GM18502 (cell line): ENCODE results near the gene COPS8.

ENCODE experiments used
- ATAC-seq: cut with Tn5 transposase; IDR thresholded peaks from one replicate; pipeline ENCODE4 v1.9.1; 2021; ENCODE audit warnings: mild to moderate bottlenecking; ENCODE audit not compliant: unreplicated experiment, poor library complexity

Gene COPS8

GRCh38 chr2:237064203-237065070, 21.3 kb upstream of the COPS8 start:
- no peak for ATAC-seq

DNA sequence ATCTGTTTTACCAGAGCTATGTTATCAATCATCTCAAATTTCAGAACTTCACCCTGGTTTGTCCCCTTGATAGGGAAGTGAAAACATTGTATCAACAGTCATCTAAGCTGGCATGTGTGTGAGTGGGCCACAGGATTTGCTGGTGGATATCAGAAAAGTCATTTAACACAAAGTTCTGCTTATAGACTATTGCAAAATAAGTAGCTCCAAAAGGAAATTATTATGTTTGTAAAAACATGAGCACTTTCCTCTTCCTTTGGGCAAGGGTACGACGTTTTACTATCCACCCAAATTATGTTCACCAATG, 20.7 kb upstream of the COPS8 start:
- ATAC-seq, result no peak

GRCh38 chr2:237066396-237066795, 19.3 kb upstream of the COPS8 start:
- no peak for ATAC-seq

DNA sequence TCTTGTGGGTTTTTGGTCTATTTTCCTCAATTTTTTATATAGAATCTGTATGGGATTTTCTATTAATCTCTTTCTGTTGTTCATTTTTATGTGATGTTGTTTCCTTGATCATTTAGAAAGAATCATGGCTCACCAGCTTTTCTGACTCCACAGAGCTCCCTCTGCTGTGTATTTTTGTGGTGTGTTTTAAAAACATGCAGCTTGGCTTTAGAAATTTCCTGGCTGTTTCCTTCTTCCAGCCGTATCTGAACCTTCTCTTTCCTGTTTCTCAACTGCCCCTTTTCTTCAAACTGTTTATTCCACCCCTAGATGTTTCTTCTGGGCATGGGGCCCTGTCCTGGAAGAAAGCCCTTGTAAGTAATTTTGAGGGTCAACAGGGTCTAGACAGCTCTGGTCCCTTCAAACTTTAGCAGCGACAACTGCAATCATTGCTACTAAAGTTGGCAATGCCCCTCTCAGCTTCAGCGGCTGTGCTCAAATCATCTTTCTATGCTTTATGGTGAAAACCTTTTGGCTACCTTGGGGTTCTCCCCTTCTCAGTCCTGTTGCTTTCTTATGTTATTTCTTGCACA, 17.6 kb upstream of the COPS8 start:
- no peak for ATAC-seq

DNA sequence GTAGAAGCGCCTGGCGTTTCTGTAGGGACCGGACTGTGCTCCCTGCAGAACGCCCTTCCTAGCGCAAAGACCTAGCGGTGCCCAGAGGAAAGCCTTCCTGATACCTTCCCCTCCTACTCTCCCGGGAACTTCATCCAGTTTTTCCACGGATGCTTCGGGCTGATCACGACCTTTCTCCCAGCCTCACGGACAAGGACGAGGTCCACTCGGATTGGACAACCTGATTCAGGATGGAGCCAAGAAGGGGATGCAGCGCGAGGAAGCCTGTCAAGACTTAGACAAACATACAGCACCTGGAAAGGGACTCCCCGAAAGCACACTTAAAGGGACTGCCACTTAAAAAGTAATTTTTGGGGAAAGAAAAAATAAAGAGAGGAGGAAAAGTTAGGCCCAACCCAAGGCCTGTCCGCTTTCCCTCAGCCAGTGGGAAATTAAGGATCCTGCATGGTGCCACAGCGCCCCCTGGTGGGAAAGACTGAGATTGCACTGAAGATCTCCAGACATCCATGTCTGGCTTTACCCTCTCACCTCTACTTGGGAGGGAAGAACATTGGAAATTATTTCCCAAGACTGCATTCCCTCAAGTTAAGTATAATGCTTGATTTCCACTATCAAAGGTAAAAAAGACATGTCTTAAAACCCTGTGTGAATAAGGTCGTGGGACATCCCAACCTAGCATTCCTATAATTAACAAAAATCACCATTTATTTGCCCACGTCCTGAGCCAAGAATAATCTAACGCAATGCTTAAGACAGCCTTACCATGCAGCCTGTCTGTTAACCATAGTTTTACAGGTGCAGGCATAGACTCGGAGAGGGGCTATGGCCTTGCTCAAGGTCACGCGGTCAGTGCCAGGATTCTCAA, 13.4 kb upstream of the COPS8 start:
- ATAC-seq, result no peak

- no peak for ATAC-seq
Observed at GRCh38 chr2:237073552-237073951, 12.1 kb upstream of the COPS8 start.

GRCh38 chr2:237074211-237074993, 11.3 kb upstream of the COPS8 start:
- no peak for ATAC-seq

- ATAC-seq, result no peak
Observed at GRCh38 chr2:237075749-237076599, 9.7 kb upstream of the COPS8 start.

GRCh38 chr2:237081596-237081995, 4.1 kb upstream of the COPS8 start:
- ATAC-seq, result no peak

- no peak for ATAC-seq
Observed at GRCh38 chr2:237083026-237083425, 2.7 kb upstream of the COPS8 start.

DNA sequence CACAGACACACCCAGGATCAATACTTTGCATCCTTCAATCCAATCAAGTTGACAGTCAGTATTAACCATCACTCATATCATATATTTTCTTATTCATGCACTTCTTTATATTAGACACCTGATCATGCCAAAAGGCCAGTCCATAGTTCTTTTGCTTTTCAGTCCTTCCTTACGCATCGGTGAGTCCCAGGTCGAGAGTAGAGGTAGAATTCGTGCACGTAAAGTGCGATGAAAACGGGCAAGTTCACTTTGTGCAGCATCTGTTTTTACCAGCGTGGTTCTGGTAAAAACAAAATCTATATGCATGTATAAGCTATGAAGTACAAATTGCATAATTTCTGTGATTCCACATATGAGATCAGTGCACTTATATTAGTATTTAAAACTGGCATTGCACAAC, 1.2 kb upstream of the COPS8 start:
- no peak for ATAC-seq

DNA sequence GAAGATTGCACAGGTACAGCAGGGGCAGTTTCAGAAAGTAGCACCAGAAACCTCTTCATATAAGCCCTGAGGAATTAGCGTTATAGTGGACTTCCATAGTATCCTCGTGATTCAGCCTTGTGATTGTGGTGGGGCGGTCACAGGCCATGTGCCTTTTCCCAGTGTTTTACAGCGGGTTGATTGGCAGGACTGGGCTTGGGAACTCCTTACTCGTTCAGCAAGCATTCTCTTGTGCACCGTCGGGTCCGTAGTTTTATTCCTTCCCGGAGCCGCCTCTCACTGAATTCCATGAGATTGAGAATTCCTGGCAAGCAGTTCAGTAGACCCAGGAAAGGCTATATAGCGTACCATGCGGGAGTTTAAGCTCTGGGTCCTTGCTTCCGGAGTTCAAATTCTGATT, 5.2 kb downstream of the COPS8 start:
- no peak for ATAC-seq

DNA sequence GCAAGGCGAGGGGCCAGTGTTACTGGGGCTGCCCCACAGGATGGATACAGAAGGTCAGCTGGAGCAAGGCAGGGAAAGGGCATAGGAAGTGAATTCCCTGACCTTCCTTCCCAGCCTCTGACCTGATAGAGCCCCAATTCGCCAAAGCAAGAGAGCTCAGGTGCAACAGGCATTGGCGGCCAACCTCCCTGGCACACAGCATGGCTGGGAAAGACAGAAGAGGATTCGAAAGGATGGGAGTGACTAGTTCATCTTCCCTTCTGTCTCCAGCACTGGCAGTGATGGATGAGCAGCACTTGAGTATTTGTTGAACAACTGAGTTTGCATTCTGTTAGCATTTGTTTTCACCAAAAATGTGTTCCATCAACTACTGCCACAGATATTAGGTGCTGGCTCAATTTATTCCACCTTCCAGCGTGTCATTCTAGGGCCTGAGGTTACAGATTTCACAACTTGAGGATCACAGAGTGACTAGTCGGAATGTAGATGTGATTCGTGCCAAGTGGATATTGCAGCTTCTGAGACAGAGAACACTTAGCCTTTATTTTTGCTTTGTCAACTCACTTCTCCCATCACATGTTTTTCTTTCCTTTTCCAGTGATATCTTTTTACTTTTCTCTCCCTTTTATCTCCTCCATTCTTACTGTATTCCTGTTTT, 6.2 kb downstream of the COPS8 start:
- ATAC-seq, result no peak

- no peak for ATAC-seq
Observed at GRCh38 chr2:237092506-237092905, 6.8 kb downstream of the COPS8 start.

GRCh38 chr2:237092920-237093781, 7.5 kb downstream of the COPS8 start:
- ATAC-seq, result no peak

DNA sequence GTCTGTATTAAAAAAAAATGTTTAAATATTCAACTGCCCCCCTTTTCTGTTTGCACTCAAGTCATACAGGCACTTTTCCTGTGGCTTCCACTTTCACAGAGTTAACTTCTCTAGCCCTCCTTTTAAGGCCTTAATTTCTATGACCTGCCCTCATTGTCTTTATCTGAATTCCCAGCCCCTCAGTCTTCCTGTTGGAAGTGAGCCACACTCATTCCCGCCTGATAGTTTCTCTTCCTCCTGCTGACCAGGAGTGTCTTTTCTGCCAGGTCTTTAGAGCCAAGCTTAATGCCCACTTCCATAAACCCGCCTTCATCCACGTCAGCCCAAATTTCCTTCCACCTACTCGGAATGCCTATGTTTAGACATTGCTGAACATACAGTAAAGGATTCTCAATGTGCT, 10.5 kb downstream of the COPS8 start:
- no peak for ATAC-seq

DNA sequence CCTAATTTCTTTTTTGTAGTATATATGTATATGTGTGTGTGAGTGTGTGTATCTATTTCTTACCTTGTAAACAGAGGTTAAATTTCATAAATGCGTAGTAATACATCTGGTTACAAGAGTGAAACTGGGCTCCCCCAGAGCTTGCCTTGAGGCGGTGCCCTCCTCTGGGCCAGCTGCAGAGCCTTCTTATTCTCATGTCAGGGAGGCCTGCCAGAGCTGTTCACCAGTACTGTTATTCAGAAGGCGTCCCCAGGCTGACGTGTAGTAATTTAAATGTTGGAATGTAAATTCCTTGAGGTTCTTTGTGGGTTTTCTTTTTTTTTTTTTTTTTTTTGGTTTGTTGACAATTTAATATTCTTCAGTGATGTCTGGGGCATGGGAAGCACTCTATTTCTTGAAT, 11.2 kb downstream of the COPS8 start:
- ATAC-seq, result no peak

- no peak for ATAC-seq
Observed at GRCh38 chr2:237097326-237097910, 11.7 kb downstream of the COPS8 start.
